IMR-90 (cell line): ENCODE measurements around the gene METTL1.

Source experiments
- POLR2A ChIP-seq: IDR thresholded peaks from 2 replicates; pipeline ENCODE4 v1.6.1; 2012; ENCODE audit warnings: mild to moderate bottlenecking, low read depth, low read length
- RFX5 ChIP-seq: IDR thresholded peaks from 2 replicates; pipeline ENCODE4 v1.8.0; 2012; ENCODE audit warnings: low read depth, mild to moderate bottlenecking, low read length, moderate library complexity
- TF ChIP-seq, protein P1 (sequence below): conservative IDR thresholded peaks from 2 replicates; pipeline ENCODE4 v1.5.1; 2012; ENCODE audit warnings: mild to moderate bottlenecking, low read depth, low read length, improper control_type of control experiment

DNA sequence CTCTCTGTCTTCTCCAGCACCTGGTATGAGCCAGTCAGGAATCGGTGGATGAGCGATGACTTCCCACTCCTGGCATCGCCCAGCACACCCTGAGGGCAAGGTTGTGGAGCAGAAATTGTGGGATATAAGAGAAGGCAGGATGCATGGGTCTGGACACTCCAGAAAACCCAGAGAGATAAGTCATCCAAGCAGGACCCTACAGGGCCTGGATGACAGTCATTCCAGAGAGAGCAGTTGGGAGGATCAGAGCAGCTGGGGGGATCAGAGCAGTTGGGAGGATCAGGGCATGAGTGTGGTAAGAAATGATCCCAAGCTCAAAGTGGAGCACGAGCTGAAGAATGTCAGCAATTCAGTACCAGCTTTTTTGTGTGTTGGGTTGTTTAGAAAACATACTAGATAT, 37.3 kb downstream of the METTL1 start:
- TF ChIP-seq, protein P1, sequence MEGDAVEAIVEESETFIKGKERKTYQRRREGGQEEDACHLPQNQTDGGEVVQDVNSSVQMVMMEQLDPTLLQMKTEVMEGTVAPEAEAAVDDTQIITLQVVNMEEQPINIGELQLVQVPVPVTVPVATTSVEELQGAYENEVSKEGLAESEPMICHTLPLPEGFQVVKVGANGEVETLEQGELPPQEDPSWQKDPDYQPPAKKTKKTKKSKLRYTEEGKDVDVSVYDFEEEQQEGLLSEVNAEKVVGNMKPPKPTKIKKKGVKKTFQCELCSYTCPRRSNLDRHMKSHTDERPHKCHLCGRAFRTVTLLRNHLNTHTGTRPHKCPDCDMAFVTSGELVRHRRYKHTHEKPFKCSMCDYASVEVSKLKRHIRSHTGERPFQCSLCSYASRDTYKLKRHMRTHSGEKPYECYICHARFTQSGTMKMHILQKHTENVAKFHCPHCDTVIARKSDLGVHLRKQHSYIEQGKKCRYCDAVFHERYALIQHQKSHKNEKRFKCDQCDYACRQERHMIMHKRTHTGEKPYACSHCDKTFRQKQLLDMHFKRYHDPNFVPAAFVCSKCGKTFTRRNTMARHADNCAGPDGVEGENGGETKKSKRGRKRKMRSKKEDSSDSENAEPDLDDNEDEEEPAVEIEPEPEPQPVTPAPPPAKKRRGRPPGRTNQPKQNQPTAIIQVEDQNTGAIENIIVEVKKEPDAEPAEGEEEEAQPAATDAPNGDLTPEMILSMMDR: no peak
- TF ChIP-seq POLR2A: no peak
- TF ChIP-seq RFX5: no peak
